ENCODE data around the gene MMP2.

Gene MMP2

GRCh38 chr16:55464375-55464774 is 14.6 kb upstream of the MMP2 start:
- Mint-ChIP-seq H3K27ac (peak overlapping the region; percentile 32), H3K4me1 (no peaks in the 10 kb centered on the region), H3K27me3 (peaks cover 2% of the 10 kb centered on the region)

GRCh38 chr16:55465077-55465896 is 13.7 kb upstream of the MMP2 start:
- Mint-ChIP-seq H3K27ac (no peak overlapping the region), H3K9me3 (no peaks in the 10 kb centered on the region), H3K4me3 (no peak overlapping the region), H3K36me3 (no peaks in the 10 kb centered on the region), H3K4me1 (no peaks in the 10 kb centered on the region), H3K27me3 (peaks cover 2% of the 10 kb centered on the region)

More at GRCh38 chr16:55464375-55464774, 14.6 kb upstream of the MMP2 start:
- no peaks in the 10 kb centered on the region for H3K9me3 Mint-ChIP-seq
- H3K4me3 Mint-ChIP-seq, result no peak overlapping the region
- H3K36me3 Mint-ChIP-seq, result no peaks in the 10 kb centered on the region

DNA sequence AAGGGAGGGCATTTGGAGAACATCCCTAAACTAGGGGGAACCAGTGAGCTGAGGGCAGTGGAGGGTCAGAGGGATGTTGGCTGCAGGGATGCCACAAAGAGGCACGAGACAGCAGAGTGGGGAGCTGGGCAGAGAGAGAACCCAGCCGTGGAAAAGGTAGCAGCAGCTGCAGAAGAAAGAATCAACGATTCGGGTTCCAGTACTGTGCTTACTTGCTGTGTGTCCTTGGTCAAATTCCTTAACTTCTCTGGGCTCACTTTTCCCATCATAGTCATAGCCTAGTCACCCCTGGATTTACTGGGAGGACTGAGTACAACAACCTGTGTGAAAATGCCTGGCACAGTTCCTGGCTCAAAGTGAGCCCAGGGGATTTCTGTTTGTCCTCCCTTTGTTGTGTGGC is 12.8 kb upstream of the MMP2 start:
- H3K36me3 Mint-ChIP-seq, result no peaks in the 10 kb centered on the region
- no peak overlapping the region for H3K4me3 Mint-ChIP-seq
- H3K27ac Mint-ChIP-seq, result no peak overlapping the region
- peaks cover 2% of the 10 kb centered on the region for H3K27me3 Mint-ChIP-seq
- no peaks in the 10 kb centered on the region for H3K9me3 Mint-ChIP-seq
- H3K4me1 Mint-ChIP-seq, result no peaks in the 10 kb centered on the region

GRCh38 chr16:55467898-55468297 is 11.1 kb upstream of the MMP2 start:
- H3K9me3 Mint-ChIP-seq, result no peaks in the 10 kb centered on the region
- H3K27me3 Mint-ChIP-seq, result no peaks in the 10 kb centered on the region
- no peaks in the 10 kb centered on the region for H3K4me1 Mint-ChIP-seq
- H3K27ac Mint-ChIP-seq, result no peak overlapping the region
- no peaks in the 10 kb centered on the region for H3K36me3 Mint-ChIP-seq
- no peak overlapping the region for H3K4me3 Mint-ChIP-seq

DNA sequence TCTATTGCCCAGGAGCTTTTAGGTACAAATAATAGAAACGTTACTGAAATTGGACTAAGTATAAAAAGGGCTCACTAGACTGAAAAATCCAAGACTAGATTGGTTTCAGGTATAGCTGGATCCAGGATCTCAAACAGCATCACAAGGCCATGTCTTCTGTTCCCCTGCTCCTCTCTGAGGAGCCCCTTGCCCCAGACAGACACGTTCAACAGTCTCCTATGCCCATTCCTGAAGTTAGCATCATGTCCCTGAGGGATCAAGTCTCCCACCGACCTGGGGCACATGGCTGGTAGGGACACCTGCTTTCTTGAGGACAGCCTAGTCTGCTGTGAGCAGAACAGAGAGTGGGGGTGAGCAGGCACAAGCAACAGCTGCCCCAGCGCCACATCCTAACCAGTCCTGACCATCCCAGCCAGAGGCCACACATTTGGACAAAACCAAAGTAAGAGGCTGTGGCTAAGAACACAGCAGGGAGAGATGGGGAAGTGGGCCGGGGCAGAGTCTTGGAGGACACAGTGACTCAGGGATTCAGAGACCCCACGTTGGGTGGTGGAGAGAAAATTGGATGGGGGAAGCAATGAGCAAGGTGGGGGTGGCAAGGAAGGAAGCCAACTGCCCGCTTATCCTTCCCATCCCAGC is 10.5 kb upstream of the MMP2 start:
- no peak overlapping the region for H3K4me3 Mint-ChIP-seq
- H3K27ac Mint-ChIP-seq, result no peak overlapping the region

GRCh38 chr16:55469821-55470532 is 9.0 kb upstream of the MMP2 start:
- H3K27ac Mint-ChIP-seq, result no peak overlapping the region
- H3K36me3 Mint-ChIP-seq, result no peaks in the 10 kb centered on the region
- no peak overlapping the region for H3K4me3 Mint-ChIP-seq
- no peaks in the 10 kb centered on the region for H3K27me3 Mint-ChIP-seq
- no peaks in the 10 kb centered on the region for H3K4me1 Mint-ChIP-seq
- H3K9me3 Mint-ChIP-seq, result no peaks in the 10 kb centered on the region

More for the DNA sequence above, 10.5 kb upstream of the MMP2 start:
- Mint-ChIP-seq H3K9me3 (no peaks in the 10 kb centered on the region), H3K36me3 (no peaks in the 10 kb centered on the region), H3K4me1 (no peaks in the 10 kb centered on the region), H3K27me3 (no peaks in the 10 kb centered on the region)

DNA sequence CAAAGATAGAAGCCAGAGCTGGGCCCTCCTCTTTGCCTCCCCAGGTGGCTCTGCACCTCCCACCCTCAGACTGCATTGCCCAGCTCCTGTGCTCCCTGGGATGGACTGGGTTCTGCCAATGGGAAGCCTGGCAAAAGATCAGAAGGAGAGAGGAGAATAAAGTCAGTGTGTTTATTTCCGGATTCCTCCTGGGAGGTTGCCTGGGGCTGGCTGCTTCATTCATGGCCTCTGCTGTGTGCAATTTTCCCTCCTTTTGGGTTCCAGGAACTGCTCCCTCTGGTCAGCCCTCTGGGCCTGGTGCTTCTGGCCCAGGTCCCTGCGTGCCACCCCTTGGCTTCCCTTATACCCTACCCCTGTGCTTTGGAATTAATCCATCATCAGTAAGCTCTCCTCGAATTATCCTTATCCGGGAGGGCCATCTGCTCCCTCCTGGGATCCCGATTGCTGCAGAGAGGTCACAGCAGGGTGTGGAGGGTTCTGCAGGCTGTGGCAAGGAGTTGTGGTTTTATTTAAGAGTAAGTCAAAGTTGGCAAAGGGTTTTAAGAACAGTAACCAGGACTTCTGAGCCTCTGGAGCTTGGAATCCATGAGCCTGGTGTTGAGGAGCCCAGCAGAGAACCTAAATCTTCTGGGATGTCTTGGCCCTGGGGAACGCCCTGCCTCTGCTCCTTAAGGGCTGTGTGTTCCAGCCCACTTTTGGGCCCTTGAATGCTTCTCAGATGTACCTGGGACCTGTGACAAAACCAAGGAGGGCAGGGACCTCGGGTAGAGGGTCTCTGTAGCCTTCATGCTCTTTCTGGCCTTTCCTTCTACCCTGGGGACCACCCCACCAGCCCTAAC is 8.2 kb upstream of the MMP2 start:
- Mint-ChIP-seq H3K4me3 (no peak overlapping the region), H3K4me1 (no peaks in the 10 kb centered on the region), H3K9me3 (no peaks in the 10 kb centered on the region), H3K27ac (no peak overlapping the region), H3K27me3 (no peaks in the 10 kb centered on the region), H3K36me3 (no peaks in the 10 kb centered on the region)

DNA sequence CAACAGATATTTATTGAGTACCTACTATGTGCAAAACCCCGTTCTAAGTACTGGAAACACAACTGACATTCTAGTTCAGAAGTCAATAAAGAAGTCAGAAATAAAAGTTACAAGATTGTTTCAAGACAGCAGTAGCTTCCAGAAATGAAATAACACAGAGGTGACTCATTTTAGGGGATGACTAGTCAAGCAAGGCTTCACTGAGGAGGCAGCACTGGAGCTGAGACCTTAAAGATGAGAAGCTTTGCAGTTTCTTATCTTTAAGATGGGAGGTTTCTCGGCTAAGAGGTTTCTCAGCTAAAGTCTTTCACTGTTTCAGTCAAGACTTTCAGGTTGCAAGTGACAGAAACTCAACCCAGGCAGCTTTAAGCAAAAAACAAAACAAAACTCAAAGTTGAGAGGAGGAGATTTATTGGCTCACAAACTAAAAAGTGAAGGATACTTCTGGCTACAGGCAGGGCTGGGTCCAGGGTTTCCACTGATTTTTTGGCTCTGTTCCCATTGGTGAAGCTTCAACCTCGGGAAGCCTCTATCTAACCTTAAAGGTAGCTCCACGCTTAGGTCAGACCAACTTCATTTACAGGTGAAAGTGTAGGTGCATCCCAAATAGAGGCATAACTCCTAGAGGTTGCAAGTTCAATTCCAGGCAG is 7.4 kb upstream of the MMP2 start:
- Mint-ChIP-seq H3K27me3 (no peaks in the 10 kb centered on the region), H3K27ac (no peak overlapping the region), H3K36me3 (no peaks in the 10 kb centered on the region), H3K4me1 (no peaks in the 10 kb centered on the region), H3K4me3 (no peak overlapping the region), H3K9me3 (no peaks in the 10 kb centered on the region)

- Mint-ChIP-seq H3K4me1 (no peaks in the 10 kb centered on the region), H3K36me3 (no peaks in the 10 kb centered on the region), H3K27me3 (peaks cover 12% of the 10 kb centered on the region), H3K9me3 (no peaks in the 10 kb centered on the region), H3K4me3 (no peak overlapping the region), H3K27ac (no peak overlapping the region)
Measured at GRCh38 chr16:55473587-55473986, 5.4 kb upstream of the MMP2 start.

DNA sequence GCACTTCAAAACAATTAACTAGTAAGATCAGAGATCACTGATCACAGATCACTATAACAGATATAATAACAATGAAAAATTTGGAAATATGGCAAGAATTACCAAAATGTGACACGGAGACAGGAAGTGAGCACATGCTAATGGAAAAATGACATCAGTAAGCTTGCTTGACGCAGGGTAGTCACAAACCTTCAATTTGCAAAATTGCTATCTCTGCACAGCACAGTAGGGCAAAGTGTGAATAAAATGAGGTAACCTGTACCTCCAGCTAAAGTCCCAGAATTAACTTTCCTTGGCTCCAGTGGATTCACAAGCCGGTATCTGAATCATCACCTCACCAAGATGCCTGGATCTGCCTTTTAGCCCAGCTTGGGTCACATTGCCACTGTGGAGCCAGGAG is 4.2 kb upstream of the MMP2 start:
- Mint-ChIP-seq H3K4me3 (no peak overlapping the region), H3K4me1 (no peaks in the 10 kb centered on the region), H3K27me3 (peaks cover 17% of the 10 kb centered on the region), H3K27ac (no peak overlapping the region), H3K9me3 (no peaks in the 10 kb centered on the region), H3K36me3 (no peaks in the 10 kb centered on the region)

- peaks cover 22% of the 10 kb centered on the region for H3K27me3 Mint-ChIP-seq
- H3K4me1 Mint-ChIP-seq, result no peaks in the 10 kb centered on the region
- H3K9me3 Mint-ChIP-seq, result no peaks in the 10 kb centered on the region
- no peak overlapping the region for H3K27ac Mint-ChIP-seq
- H3K36me3 Mint-ChIP-seq, result no peaks in the 10 kb centered on the region
- no peak overlapping the region for H3K4me3 Mint-ChIP-seq
Measured at GRCh38 chr16:55475919-55476318, 3.1 kb upstream of the MMP2 start.

GRCh38 chr16:55476625-55477533 is 2.1 kb upstream of the MMP2 start:
- Mint-ChIP-seq H3K27ac (no peak overlapping the region), H3K4me1 (no peaks in the 10 kb centered on the region), H3K36me3 (no peaks in the 10 kb centered on the region), H3K4me3 (no peak overlapping the region), H3K9me3 (no peaks in the 10 kb centered on the region), H3K27me3 (peaks cover 24% of the 10 kb centered on the region)

GRCh38 chr16:55477736-55478135 is 1.3 kb upstream of the MMP2 start:
- H3K27ac Mint-ChIP-seq, result no peak overlapping the region
- H3K27me3 Mint-ChIP-seq, result peaks cover 25% of the 10 kb centered on the region
- no peaks in the 10 kb centered on the region for H3K36me3 Mint-ChIP-seq
- H3K4me1 Mint-ChIP-seq, result no peaks in the 10 kb centered on the region
- no peak overlapping the region for H3K4me3 Mint-ChIP-seq
- H3K9me3 Mint-ChIP-seq, result no peaks in the 10 kb centered on the region

- Mint-ChIP-seq H3K9me3 (no peaks in the 10 kb centered on the region), H3K4me3 (no peak overlapping the region), H3K27me3 (peaks cover 25% of the 10 kb centered on the region), H3K36me3 (no peaks in the 10 kb centered on the region), H3K4me1 (no peaks in the 10 kb centered on the region), H3K27ac (no peak overlapping the region)
Measured at GRCh38 chr16:55479430-55480140, 587 bp downstream of the MMP2 start.
